ENCODE data around the gene MED13L.

GRCh38 chr12:116059904-116060303 lies 217.6 kb downstream of the MED13L start:
- no peak for TF ChIP-seq CTCF (IDR thresholded peaks at IDR 0.05)
- no peak for TF ChIP-seq POLR2A (IDR thresholded peaks at IDR 0.05)
